SK-N-MC (cell line): Measurements from ENCODE around the gene NOM1.

Experiments
- EZH2 ChIP-seq: fragments of 200-600 bp; sonication (generic); IDR thresholded peaks from one replicate; pipeline ENCODE4 v1.6.1; 2017; ENCODE audit warnings: antibody characterized with exemption
- FOXP2 ChIP-seq: optimal IDR thresholded peaks from 2 replicates; pipeline ENCODE3; 2011; ENCODE audit warnings: mild to moderate bottlenecking, moderate library complexity; ENCODE audit not compliant: insufficient read depth; ENCODE audit errors: extremely low read length, control extremely low read depth

DNA sequence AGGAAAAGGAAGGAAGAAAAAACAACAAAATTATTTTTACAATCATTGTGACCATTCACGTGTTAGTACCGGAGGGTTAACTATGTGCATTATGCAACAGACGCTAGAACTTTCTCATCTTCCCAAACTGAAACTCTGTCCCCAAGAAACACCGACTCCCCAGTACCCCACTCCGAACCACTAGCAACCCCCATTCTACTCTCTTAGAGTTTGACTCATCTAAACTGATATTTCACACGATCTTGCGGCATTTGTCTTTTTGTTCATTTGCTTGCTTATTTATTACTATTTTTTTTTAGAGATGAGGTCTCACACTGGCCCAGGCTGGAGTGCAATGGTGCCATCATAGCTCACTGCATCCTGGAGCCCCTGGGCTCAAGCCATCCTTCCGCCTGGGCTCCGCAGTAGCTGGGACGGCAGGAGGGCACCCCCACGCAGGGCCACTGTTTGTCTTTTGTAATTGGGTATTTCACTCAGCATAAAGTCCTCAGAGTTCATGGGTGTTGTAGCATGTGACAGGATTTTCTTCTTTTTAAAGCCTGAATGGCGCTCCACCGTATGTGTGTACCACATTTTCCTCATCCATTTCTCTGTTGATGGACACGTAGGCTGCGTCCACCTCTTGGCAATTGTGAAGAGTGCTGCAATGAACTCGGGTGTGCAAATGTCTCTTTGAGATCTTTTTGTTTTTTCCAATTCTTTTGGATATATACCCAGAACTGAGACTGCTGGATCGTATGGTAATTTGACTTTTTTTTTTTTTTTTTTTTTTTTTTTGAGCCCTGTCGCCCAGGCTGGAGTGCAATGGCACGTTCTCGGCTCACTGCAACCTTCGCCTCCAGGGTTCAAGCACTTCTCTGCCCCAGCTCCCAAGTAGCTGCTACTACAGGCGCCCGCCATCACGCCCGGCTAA lies 51.5 kb downstream of the NOM1 start:
- TF ChIP-seq EZH2: peak; percentile 62
- TF ChIP-seq FOXP2: no peak
